HG02970 (cell line): ENCODE data around the gene RNF130.

Experiments
- ATAC-seq: cut with Tn5 transposase; IDR thresholded peaks from one replicate; pipeline ENCODE4 v1.9.1; 2021; ENCODE audit warnings: mild to moderate bottlenecking, moderate library complexity, moderate number of reproducible peaks; ENCODE audit not compliant: unreplicated experiment, low FRiP score

The RNF130 gene

DNA sequence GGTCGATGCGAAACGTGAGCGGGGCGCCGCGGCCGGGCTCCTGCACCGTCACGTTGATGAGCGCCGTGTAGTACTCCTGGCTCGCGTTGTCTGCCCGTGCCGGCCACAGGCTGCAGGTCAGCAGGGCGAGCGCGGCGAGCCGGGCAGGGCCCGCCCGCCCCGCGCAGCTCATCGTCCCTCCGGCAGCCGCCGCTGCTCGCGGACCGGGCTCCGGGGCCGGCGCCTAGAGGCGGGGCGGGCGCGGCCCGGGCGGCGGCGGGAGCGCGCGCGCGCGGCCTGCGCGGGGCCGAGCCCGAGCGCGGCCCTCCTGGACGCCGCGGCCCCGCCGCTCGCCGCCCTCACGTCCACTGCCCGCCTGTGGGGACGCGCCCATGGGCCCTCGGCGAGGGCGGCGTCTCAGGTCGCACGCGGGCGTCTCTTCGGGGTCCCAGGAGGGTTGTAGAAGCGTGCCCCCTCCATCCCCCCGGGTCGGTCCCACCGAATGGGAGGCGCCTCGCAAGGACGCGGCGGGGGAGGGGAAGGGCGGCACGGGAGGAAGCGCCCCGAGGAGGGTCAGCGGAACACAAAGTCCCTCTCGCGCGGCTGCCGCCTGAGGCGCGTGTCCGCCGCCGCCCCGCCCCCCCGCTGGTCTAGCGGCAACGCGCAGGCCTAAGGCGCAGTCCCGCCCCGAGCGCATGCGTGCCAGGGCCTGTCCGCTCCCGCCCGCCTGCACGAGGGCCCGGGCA lies at the start of gene RNF130:
Gene RNF130 (minus strand): TSS at position 229 of the 725 bp plus-strand sequence. CDS start 57 bp downstream, at position 172.
- peak; percentile 51 for ATAC-seq

DNA sequence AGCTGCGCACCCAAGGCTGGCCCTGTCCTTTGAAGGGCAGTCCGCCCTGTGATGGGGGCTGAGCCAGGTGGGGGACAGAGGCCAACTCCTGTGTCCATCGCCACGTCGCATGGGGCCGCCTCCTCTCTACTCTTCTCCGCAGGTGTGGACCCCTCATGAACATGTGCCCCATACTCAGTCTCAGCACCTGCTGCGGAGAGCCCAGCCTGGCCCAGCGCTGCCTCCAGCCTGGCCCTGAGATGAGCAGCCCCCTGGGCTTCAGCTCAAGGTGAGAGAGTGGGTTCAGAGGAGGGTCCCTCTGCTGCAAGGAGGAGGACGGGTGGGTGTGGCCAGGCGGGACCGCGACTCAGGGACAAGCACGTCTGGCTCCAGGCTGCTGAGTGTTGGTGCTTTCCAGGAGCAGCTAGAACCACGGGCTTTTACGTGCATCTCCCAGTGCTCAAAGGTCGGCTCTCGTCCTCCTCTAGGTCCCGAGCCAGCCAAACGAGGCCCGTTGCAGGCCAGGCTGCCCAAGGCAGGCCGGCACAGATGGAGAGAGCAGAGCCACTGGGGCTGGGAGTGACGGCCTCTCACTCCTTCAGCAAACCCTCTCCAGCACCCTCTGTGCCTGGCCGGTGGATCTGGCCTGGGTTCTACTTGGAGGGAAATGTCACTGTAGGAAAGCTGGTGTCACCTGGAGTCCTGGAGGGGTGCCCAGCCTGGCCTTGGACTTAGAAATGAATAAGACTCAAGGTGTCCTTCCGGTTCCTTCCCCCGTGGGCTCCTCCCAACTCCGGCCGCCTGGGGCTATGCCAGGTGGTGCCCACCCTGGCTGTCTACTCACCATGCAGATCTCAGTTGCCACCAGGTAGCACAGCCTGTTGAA lies 48.9 kb upstream of the RNF130 start:
- ATAC-seq, result no peak

DNA sequence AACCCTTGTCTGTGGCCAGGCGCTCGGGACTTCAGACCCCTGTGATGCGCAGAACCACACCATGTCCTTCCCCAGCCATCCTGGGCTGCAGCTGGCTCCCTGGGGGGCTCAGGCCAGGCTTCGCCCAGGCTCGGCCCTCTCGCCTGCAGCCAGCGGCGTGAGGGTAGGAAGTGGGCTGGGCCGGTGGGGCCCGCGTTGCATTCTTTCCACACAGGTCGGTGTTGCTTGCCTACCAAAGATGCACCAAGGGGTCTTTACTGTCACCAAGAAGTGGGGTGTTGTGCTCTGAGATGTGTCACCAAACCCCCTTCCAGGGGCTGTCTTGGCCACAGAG lies 48.3 kb upstream of the RNF130 start:
- ATAC-seq, result no peak

- ATAC-seq, result no peak
Measured at GRCh38 chr5:180119031-180119902, 47.7 kb upstream of the RNF130 start.

GRCh38 chr5:180118391-180118791 lies 46.8 kb upstream of the RNF130 start:
- ATAC-seq, result no peak

DNA sequence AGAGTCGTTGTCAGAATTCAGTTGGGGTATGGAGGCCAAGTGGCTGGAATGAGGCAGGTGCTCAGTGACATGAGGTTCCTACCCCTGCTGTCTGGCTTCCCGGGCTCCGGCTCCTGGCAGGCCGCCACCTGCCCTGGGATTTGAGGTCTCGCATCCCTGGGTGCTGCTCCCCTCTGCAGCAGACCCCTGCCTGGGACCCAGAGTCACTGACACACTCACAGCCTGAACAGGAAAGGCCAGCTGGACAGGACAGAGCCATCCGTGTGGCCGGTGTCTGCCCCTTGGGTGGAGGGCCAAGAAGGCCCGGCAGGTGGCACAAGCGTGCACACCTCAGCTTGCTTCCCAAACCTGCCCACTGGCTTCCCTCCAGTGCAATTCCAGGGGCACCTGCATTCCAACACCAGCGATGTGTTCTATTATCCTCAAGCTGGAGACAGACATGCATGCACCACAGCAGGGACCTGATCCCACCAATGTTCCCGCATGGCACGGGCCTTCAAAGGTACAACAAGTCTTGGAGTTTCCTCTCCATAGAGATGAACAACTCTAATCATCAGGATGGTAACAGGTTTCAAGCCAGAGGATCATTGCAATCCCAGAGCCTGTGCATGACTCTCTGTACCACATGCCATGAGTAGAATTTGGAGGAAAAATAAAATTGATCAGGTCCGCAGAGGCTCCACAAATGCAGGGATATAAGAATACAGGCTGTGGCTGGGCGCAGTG lies 45.6 kb upstream of the RNF130 start:
- ATAC-seq, result no peak

- ATAC-seq, result no peak
Measured at GRCh38 chr5:180116077-180116999, 44.8 kb upstream of the RNF130 start.

GRCh38 chr5:180115326-180116076 lies 43.9 kb upstream of the RNF130 start:
- ATAC-seq, result no peak

- no peak for ATAC-seq
Measured at GRCh38 chr5:180114304-180115003, 42.9 kb upstream of the RNF130 start.

DNA sequence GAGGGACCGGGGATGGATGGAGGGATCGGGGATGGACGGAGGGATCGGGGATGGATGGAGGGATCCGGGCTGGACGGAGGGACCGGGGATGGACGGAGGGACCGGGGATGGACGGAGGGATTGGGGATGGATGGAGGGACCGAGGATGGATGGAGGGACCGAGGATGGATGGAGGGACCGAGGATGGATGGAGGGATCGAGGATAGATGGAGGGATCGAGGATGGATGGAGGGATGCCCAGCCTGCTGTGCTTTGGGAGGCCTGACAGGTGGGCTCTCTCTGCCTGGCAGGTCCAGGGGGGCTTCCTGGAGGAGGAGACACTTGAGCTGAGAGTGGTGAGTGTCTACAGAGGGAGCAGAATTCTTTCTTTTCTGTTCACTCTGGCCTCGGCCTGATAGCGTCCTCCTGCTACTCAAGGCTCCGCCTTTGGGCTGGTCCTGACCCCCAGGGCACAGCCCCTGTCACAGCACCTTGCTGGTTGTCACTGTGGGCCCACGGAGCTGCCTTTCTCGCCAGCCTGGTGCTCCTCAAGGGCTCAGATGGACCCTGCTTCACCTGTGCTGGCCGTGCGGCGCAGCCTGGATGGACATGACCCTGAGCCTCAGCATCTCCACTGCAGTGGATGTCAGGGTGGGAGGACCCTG lies 42.2 kb upstream of the RNF130 start:
- no peak for ATAC-seq

GRCh38 chr5:180112181-180112861 lies 40.8 kb upstream of the RNF130 start:
- no peak for ATAC-seq

DNA sequence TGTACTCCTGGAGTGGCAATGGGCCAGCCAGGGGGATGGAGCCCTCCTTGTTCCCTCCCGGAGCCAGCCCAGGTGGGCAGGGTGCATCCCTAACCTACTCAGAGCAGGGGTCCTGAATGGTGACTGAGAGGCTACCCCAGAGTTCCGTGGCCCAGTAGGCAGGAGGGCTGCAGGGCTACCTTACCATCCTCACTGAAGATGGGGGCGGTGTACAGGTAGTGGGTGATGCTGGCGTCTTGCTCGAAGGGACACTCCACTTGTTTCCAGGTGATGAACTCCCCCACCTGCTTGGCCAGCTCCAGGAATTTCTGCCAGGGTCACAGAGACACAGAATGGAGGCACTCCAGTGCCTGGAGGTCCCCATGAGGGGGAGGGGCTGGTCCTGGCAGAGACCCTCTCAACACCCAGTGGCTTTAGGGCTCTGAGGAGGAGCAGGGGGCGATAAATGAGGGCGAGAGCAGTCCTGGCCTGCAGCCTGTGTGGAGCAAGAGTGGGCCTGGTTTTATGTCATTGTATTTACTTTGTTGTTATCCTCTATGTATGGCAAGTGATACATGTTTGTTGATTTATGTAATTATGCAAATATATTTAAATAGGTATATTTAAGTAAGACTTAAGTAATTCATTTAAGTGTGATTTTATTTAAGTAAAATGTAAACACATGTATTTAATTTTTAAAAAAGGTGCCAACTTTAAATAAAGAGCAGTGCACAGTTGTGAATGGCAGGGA lies 39.9 kb upstream of the RNF130 start:
- ATAC-seq, result no peak

DNA sequence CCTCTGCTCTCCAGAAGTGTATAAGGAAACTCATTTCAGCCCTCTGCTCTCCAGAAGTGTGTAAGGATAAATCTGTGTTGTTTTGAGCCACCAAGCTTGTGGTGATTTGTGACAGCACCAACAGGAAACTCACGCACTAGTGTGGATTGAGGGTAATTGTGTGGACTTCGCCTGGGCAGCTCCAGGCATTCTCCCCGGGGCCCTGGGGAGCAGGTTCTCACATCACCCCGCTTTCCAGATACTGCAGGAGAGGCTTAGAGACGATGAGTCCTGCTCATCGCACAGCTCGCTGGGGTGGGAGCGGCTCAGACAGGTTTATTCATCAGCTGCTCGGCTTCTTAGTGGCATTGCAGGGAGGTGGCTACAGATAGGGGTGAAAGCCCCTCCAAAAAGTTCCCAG lies 38.4 kb upstream of the RNF130 start:
- no peak for ATAC-seq

- no peak for ATAC-seq
Measured at GRCh38 chr5:180107005-180107404, 35.4 kb upstream of the RNF130 start.

DNA sequence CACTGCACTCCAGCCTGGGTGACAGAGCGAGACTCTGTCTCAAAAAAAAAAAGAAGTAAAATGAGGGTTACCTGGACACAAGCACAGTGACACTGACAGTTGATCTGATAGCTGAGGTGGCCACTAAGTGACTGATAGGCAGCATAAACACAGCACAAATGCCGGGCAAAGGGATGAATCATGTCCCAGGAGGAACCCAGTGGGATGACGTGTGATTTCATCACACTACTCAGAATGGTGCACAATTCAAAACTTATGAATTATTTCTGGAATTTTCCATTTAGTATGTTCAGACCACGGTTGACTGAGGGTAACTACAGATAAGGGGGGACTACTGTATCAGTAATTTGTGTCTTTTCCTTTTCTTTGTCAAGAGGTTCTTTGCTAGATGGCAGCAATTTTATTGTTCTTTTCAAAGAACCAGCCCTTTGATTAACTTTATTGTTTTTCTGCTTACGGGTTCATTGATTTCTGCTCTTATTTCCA lies 34.3 kb upstream of the RNF130 start:
- ATAC-seq, result no peak

DNA sequence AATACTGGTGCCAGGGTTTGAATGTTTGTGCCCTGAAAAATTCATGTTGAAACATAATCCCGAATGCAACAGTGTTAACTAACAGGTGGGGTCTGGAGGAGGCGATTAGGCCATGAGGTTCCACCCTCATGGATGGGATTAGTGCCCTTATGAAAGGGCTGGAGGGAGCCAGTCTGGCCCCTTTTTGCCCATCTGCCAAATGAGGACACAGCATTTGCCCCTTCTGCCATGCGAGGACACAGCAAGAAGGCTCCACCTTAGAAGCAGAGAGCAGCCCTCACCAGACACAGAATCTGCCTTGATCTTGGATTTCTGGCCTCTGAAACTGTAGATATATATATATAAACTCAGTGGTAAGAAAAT lies 32.6 kb upstream of the RNF130 start:
- no peak for ATAC-seq
